GM19025 (cell line): ENCODE results near the gene GPC5.
"Not testable (repeated sequence)": the region's sequence is repeated elsewhere in the genome, so short reads cannot be mapped to it uniquely, and the experiment has no call there.

Source experiments
- ATAC-seq: cut with Tn5 transposase; IDR thresholded peaks from one replicate; pipeline ENCODE4 v1.9.1; 2021; ENCODE audit warnings: mild to moderate bottlenecking, low read depth, moderate library complexity; ENCODE audit not compliant: unreplicated experiment

GPC5 gene

GRCh38 chr13:91398413-91399188, at the start of gene GPC5:
Gene GPC5 (plus strand): TSS chr13:91398621.
- peak; percentile 97 for ATAC-seq

- ATAC-seq = peak; percentile 45
These were observed 49.5 kb upstream of the GPC5 start for GRCh38 chr13:91348906-91349435.

GRCh38 chr13:91349992-91350911, 48.2 kb upstream of the GPC5 start:
- ATAC-seq = no peak

GRCh38 chr13:91351123-91351522, 47.3 kb upstream of the GPC5 start:
- ATAC-seq = no peak

- no peak for ATAC-seq
These were observed 46.4 kb upstream of the GPC5 start for GRCh38 chr13:91351980-91352379.

- not testable (repeated sequence) for ATAC-seq
These were observed 45.5 kb upstream of the GPC5 start for GRCh38 chr13:91352891-91353290.

- no peak for ATAC-seq
These were observed 44.9 kb upstream of the GPC5 start for GRCh38 chr13:91353494-91353893.

GRCh38 chr13:91355099-91355825, 43.2 kb upstream of the GPC5 start:
- no peak for ATAC-seq

GRCh38 chr13:91355826-91356710, 42.4 kb upstream of the GPC5 start:
- ATAC-seq = no peak

GRCh38 chr13:91356919-91357612, 41.4 kb upstream of the GPC5 start:
- no peak for ATAC-seq

GRCh38 chr13:91357613-91358386, 40.6 kb upstream of the GPC5 start:
- no peak for ATAC-seq

- ATAC-seq = no peak
These were observed 40.0 kb upstream of the GPC5 start for GRCh38 chr13:91358387-91358782.

- ATAC-seq = no peak
These were observed 39.3 kb upstream of the GPC5 start for GRCh38 chr13:91359111-91359510.

GRCh38 chr13:91359631-91360030, 38.8 kb upstream of the GPC5 start:
- no peak for ATAC-seq

GRCh38 chr13:91360246-91360751, 38.1 kb upstream of the GPC5 start:
- no peak for ATAC-seq

- no peak for ATAC-seq
These were observed 36.6 kb upstream of the GPC5 start for GRCh38 chr13:91361755-91362271.

GRCh38 chr13:91362908-91363307, 35.5 kb upstream of the GPC5 start:
- ATAC-seq = no peak

- ATAC-seq = no peak
These were observed 30.3 kb upstream of the GPC5 start for GRCh38 chr13:91368101-91368500.
